SH-SY5Y (cell line): ENCODE data around the gene RABGAP1.
A peak's percentile ranks its signal among the peaks of the same experiment; 100 is the strongest.

Experiments
- GATA2 ChIP-seq: IDR thresholded peaks from 2 replicates; pipeline ENCODE4 v1.6.1; 2011; ENCODE audit warnings: mild to moderate bottlenecking, low read depth, low read length
- GATA3 ChIP-seq: IDR thresholded peaks from 2 replicates; pipeline ENCODE4 v1.6.1; 2011; ENCODE audit warnings: low read depth, mild to moderate bottlenecking, low read length, moderate library complexity

RABGAP1 gene

GRCh38 chr9:123090198-123090896 lies 149.5 kb downstream of the RABGAP1 start:
- TF ChIP-seq GATA2 (no peak), GATA3 (no peak)

GRCh38 chr9:123090956-123091355 lies 150.1 kb downstream of the RABGAP1 start:
- TF ChIP-seq GATA2: no peak
- no peak for TF ChIP-seq GATA3

GRCh38 chr9:123091459-123091858 lies 150.6 kb downstream of the RABGAP1 start:
- TF ChIP-seq GATA2 (no peak), GATA3 (no peak)

GRCh38 chr9:123093141-123093540 lies 152.3 kb downstream of the RABGAP1 start:
- TF ChIP-seq GATA3 (no peak), GATA2 (no peak)

- TF ChIP-seq GATA2 (no peak), GATA3 (no peak)
Observed at GRCh38 chr9:123096987-123097386, 156.2 kb downstream of the RABGAP1 start.

- TF ChIP-seq GATA2: no peak
- no peak for TF ChIP-seq GATA3
Observed at GRCh38 chr9:123097430-123098095, 156.7 kb downstream of the RABGAP1 start.

GRCh38 chr9:123098096-123098459 lies 157.3 kb downstream of the RABGAP1 start:
- TF ChIP-seq GATA3 (no peak), GATA2 (no peak)

- TF ChIP-seq GATA2 (no peak), GATA3 (no peak)
Observed at GRCh38 chr9:123099042-123099441, 158.2 kb downstream of the RABGAP1 start.

- no peak for TF ChIP-seq GATA3
Observed at GRCh38 chr9:123099548-123099947, 158.7 kb downstream of the RABGAP1 start.

GRCh38 chr9:123102375-123103113 lies 161.7 kb downstream of the RABGAP1 start:
- TF ChIP-seq GATA3 (no peak), GATA2 (no peak)

GRCh38 chr9:123104807-123105206 lies 164.0 kb downstream of the RABGAP1 start:
- no peak for TF ChIP-seq GATA3
- TF ChIP-seq GATA2: no peak

GRCh38 chr9:123105490-123105889 lies 164.7 kb downstream of the RABGAP1 start:
- TF ChIP-seq GATA2 (peak; percentile 27; the same call in 1 of the 2 replicates), GATA3 (no peak)

GRCh38 chr9:123107639-123108285 lies 166.9 kb downstream of the RABGAP1 start:
- TF ChIP-seq GATA2 (no peak), GATA3 (no peak)

GRCh38 chr9:123108976-123109375 lies 168.2 kb downstream of the RABGAP1 start:
- TF ChIP-seq GATA2 (no peak), GATA3 (no peak)
